ENCODE data around the gene ING2. TPM values are rescaled to one million over a fixed set of nuclear protein-coding genes. Genes with fewer than 3 reads are reported as not detected.

The ING2 gene, protein sequence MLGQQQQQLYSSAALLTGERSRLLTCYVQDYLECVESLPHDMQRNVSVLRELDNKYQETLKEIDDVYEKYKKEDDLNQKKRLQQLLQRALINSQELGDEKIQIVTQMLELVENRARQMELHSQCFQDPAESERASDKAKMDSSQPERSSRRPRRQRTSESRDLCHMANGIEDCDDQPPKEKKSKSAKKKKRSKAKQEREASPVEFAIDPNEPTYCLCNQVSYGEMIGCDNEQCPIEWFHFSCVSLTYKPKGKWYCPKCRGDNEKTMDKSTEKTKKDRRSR
- total RNA-seq: 23.0 and 24.8 TPM in 2 replicates

GRCh38 chr4:183504930-183505610, at the start of gene ING2:
Gene ING2, plus strand, starts transcription at chr4:183505058. Its CDS starts 138 bp downstream, at chr4:183505196.

Other genes starting within 250 kb of the ING2 start
- gene CLDN22, start 184.8 kb upstream of the ING2 start, total RNA-seq: not detected in 2 replicates
- gene CLDN24, start 182.6 kb upstream of the ING2 start, total RNA-seq: not detected in 2 replicates
- 16.9 and 18.2 TPM in 2 replicates for gene CDKN2AIP, start 60.4 kb upstream of the ING2 start, total RNA-seq
- 66.3 and 78.8 TPM in 2 replicates for gene RWDD4, start 154.1 kb downstream of the ING2 start, total RNA-seq
- gene TRAPPC11, start 154.2 kb downstream of the ING2 start, total RNA-seq: 71.1 and 89.9 TPM in 2 replicates